ENCODE data around the gene RALY.

Gene RALY

DNA sequence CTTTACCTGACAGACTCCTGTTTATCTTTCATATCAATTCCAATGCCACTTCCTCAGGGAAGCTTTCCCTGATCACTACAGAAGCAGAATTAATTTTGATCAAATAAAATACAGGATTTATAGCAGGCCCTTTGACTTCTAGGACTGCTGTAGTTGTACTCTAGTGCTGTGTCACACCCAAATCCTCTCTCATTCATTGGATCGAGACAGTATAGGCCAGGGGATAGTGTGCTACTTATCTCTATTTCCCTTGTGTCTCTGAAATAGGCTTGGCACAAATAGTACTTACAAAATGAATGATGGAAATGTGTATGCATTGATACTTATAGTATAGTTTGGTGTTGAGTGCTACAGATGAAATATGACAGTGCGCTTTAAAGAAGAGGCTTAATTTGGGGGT lies 19.8 kb downstream of the RALY start:
- no peaks in the 10 kb centered on the region for H3K9me3 Mint-ChIP-seq

DNA sequence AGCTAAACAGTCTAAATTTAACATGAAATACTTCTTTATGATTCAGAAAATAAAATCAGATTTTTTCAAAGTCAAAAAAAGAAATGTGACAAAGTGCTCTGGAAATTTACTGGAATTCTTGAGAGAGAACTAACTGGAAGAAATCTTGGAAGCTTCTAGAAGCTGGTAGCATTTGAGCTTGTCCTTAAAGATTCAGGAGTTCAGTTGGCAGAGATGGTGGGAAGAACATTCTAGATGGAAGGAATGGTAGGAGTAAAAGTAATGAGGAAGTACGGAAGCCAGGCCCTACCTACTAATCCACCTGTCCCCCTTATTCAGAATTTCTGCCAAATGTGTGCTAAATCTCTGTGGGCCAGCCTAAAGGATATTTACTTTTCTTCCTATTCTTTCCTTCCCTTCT lies 21.2 kb downstream of the RALY start:
- Mint-ChIP-seq H3K27me3 (ENCODE audit: low read depth) (no peaks in the 10 kb centered on the region), H3K27ac (peak overlapping the region in 1 of 3 experiments; percentile 29), H3K9me3 (no peaks in the 10 kb centered on the region), H3K4me3 (no peak overlapping the region), H3K4me1 (peaks cover 75% of the 10 kb centered on the region), H3K36me3 (ENCODE audit: low read depth) (peaks cover 7% of the 10 kb centered on the region)
- TF ChIP-seq, protein P1, sequence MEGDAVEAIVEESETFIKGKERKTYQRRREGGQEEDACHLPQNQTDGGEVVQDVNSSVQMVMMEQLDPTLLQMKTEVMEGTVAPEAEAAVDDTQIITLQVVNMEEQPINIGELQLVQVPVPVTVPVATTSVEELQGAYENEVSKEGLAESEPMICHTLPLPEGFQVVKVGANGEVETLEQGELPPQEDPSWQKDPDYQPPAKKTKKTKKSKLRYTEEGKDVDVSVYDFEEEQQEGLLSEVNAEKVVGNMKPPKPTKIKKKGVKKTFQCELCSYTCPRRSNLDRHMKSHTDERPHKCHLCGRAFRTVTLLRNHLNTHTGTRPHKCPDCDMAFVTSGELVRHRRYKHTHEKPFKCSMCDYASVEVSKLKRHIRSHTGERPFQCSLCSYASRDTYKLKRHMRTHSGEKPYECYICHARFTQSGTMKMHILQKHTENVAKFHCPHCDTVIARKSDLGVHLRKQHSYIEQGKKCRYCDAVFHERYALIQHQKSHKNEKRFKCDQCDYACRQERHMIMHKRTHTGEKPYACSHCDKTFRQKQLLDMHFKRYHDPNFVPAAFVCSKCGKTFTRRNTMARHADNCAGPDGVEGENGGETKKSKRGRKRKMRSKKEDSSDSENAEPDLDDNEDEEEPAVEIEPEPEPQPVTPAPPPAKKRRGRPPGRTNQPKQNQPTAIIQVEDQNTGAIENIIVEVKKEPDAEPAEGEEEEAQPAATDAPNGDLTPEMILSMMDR (IDR thresholded peaks at IDR 0.05; ENCODE audit: unreplicated experiment in 3 of 3) = no peak

More for the DNA sequence above, 19.8 kb downstream of the RALY start:
- Mint-ChIP-seq H3K4me1 (peaks cover 84% of the 10 kb centered on the region), H3K36me3 (ENCODE audit: low read depth) (peaks cover 17% of the 10 kb centered on the region), H3K27me3 (ENCODE audit: low read depth) (no peaks in the 10 kb centered on the region), H3K4me3 (no peak overlapping the region), H3K27ac (no peak overlapping the region)
- TF ChIP-seq, protein P1 (IDR thresholded peaks at IDR 0.05; ENCODE audit: unreplicated experiment in 3 of 3) = no peak

DNA sequence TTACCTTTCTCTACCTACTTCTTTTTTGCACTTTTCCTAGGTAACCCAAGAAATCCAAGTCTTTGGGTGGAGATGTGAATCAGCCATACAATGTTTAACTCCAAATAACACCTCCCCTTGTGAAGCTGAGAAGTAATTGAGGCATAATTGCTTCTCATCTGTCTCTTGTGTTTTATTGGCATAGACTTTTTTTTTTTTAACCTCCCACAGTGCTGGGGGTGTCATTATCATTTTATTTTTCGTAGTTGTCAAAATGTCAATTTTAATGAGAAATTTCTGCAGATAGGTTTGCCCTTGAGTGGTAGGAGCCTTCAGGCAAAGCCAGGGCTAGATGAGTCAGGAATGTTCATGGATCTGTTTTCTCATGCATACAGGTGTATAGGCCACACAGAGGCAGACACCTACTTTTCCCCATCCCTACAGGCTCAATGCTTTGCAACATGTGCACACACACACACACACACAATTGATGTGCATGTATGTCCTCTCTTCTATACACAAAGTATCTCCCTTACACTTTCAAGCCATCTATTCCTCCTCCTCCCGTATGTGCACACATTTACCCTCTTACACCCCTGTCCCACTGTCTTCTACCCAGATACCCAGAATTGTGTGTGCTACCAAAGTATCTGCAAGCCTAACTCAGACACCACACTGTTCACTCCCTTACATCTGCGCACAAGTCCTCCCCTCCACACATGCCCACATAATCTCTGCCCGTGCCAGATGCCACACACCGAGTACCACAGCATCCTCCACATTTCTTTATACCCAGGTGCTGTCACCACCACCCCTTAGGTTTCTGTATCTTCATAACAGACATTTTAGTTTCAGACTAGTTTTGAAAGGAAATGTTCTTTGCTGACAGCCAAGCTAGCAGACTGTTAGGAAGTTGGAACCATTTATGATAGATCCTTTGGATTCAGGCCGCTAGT lies 22.0 kb downstream of the RALY start:
- Mint-ChIP-seq H3K36me3 (ENCODE audit: low read depth) (peaks cover 5% of the 10 kb centered on the region), H3K9me3 (no peaks in the 10 kb centered on the region), H3K4me1 (peaks cover 76% of the 10 kb centered on the region), H3K27me3 (ENCODE audit: low read depth) (no peaks in the 10 kb centered on the region), H3K27ac (no peak overlapping the region), H3K4me3 (no peak overlapping the region)
- TF ChIP-seq, protein P1 (IDR thresholded peaks at IDR 0.05; ENCODE audit: unreplicated experiment in 3 of 3) = no peak

DNA sequence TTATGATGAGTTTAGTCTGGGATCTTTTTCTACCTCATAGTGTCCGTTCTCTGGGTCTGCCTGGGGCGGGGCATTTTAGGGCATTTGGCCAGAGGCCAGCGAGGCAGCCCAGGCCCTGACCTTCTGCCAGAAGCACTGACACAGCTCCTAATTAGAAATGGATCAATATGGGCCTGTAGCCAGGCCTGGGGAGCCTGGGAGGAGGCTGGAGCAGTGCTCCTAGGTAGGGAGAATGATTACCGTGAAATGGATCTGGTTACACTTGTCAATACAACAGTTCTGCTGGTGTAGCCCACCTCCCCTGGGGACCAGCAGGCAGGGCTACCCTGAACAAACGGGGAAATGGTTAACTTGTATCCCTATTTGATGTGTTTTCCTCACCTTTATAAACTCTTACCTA lies 23.0 kb downstream of the RALY start:
- H3K4me1 Mint-ChIP-seq = peaks cover 73% of the 10 kb centered on the region
- no peak overlapping the region for H3K27ac Mint-ChIP-seq
- TF ChIP-seq, protein P1 (IDR thresholded peaks at IDR 0.05; ENCODE audit: unreplicated experiment in 3 of 3) = no peak
- H3K27me3 Mint-ChIP-seq (ENCODE audit: low read depth) = no peaks in the 10 kb centered on the region
- peaks cover 11% of the 10 kb centered on the region for H3K36me3 Mint-ChIP-seq (ENCODE audit: low read depth)
- no peak overlapping the region for H3K4me3 Mint-ChIP-seq
- no peaks in the 10 kb centered on the region for H3K9me3 Mint-ChIP-seq

DNA sequence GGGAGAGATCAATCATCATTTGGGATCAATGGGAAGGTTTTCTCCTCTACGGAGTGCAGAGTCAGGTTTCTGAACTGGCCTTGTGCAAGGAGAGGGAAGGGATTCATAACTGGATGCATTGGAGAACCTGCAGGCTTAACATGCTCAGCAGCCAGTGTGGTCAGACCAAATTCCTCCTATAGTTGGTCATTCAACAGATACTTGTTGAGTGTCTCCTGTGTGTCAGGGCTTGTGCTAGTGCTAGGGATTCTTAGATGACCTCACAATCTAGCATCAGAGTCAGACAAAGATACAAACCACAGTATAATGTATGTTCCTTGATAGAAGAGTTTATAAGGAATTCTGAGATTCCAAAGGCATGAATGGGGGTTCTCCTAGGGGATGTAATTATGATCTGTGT lies 23.9 kb downstream of the RALY start:
- H3K9me3 Mint-ChIP-seq = no peaks in the 10 kb centered on the region
- H3K36me3 Mint-ChIP-seq (ENCODE audit: low read depth) = peaks cover 11% of the 10 kb centered on the region
- TF ChIP-seq, protein P1 (IDR thresholded peaks at IDR 0.05; ENCODE audit: unreplicated experiment in 3 of 3) = no peak
- no peak overlapping the region for H3K4me3 Mint-ChIP-seq
- H3K27ac Mint-ChIP-seq = peak overlapping the region in 1 of 3 experiments; percentile 0
- no peaks in the 10 kb centered on the region for H3K27me3 Mint-ChIP-seq (ENCODE audit: low read depth)
- peaks cover 73% of the 10 kb centered on the region for H3K4me1 Mint-ChIP-seq

DNA sequence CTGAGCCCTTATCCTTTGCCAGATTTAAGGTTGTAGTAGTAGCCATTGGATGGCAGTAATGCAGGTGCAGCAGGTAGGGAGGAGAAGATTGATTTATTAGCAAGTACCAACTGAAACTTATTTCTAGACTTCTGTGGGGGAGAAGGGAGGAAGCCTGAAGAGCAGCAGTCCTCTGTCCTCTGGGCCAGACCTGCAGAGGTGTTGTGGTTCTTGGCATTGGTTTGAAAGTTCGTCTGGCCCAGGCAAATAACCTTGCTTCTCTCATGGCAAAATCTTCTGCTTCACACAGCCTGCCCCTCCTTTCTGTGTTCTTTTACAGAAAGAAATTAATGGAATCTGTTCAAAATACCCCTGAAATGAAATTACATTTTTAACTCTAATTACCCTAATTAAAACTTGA lies 24.5 kb downstream of the RALY start:
- Mint-ChIP-seq H3K4me3 (no peak overlapping the region), H3K27ac (peak overlapping the region in 1 of 3 experiments; percentile 61), H3K4me1 (peaks cover 75% of the 10 kb centered on the region), H3K9me3 (no peaks in the 10 kb centered on the region), H3K27me3 (ENCODE audit: low read depth) (no peaks in the 10 kb centered on the region), H3K36me3 (ENCODE audit: low read depth) (peaks cover 11% of the 10 kb centered on the region)
- TF ChIP-seq, protein P1 (IDR thresholded peaks at IDR 0.05; ENCODE audit: unreplicated experiment in 3 of 3) = no peak
